HG02642 (cell line): ENCODE data around the gene GARNL3.

Experiments used
- ATAC-seq: cut with Tn5 transposase; IDR thresholded peaks from one replicate; pipeline ENCODE4 v1.9.1; 2021; ENCODE audit warnings: mild to moderate bottlenecking; ENCODE audit not compliant: unreplicated experiment, poor library complexity

Gene GARNL3

GRCh38 chr9:127341152-127341551 lies 76.6 kb downstream of the GARNL3 start:
- ATAC-seq, result no peak

GRCh38 chr9:127344368-127345000 lies 79.9 kb downstream of the GARNL3 start:
- ATAC-seq, result no peak

- no peak for ATAC-seq
Observed at GRCh38 chr9:127345566-127345965, 81.0 kb downstream of the GARNL3 start.

GRCh38 chr9:127346584-127346983 lies 82.0 kb downstream of the GARNL3 start:
- ATAC-seq, result no peak

- ATAC-seq, result no peak
Observed at GRCh38 chr9:127347831-127348776, 83.5 kb downstream of the GARNL3 start.

GRCh38 chr9:127349483-127350113 lies 85.0 kb downstream of the GARNL3 start:
- no peak for ATAC-seq

GRCh38 chr9:127351182-127352166 lies 86.9 kb downstream of the GARNL3 start:
- no peak for ATAC-seq

GRCh38 chr9:127353882-127354281 lies 89.3 kb downstream of the GARNL3 start:
- no peak for ATAC-seq

GRCh38 chr9:127356906-127357305 lies 92.3 kb downstream of the GARNL3 start:
- no peak for ATAC-seq

GRCh38 chr9:127358023-127358535 lies 93.5 kb downstream of the GARNL3 start:
- no peak for ATAC-seq

GRCh38 chr9:127358770-127359169 lies 94.2 kb downstream of the GARNL3 start:
- ATAC-seq, result no peak

- no peak for ATAC-seq
Observed at GRCh38 chr9:127360250-127360649, 95.7 kb downstream of the GARNL3 start.

- ATAC-seq, result no peak
Observed at GRCh38 chr9:127360829-127361228, 96.3 kb downstream of the GARNL3 start.

GRCh38 chr9:127361561-127361960 lies 97.0 kb downstream of the GARNL3 start:
- no peak for ATAC-seq

GRCh38 chr9:127362829-127363228 lies 98.3 kb downstream of the GARNL3 start:
- no peak for ATAC-seq

- ATAC-seq, result no peak
Observed at GRCh38 chr9:127365461-127365860, 100.9 kb downstream of the GARNL3 start.

GRCh38 chr9:127366594-127366993 lies 102.0 kb downstream of the GARNL3 start:
- ATAC-seq, result no peak

- no peak for ATAC-seq
Observed at GRCh38 chr9:127368852-127369402, 104.4 kb downstream of the GARNL3 start.

GRCh38 chr9:127369428-127369827 lies 104.9 kb downstream of the GARNL3 start:
- no peak for ATAC-seq
